Fibroblast of the aortic adventitia (primary cell): Measurements from ENCODE around the gene IER2. TPM values are rescaled to one million over a fixed set of nuclear protein-coding genes. Genes with fewer than 3 reads are reported as not detected.

Source experiments
- DNase-seq: peaks from one replicate; pipeline ENCODE4 v3.0.0-alpha.2; 2010; ENCODE audit warnings: low read depth
- H3K4me3 ChIP-seq: 2 replicates; pipeline ENCODE4 v1.5.1; 2011; ENCODE audit warnings: low read depth, mild to moderate bottlenecking, control low read depth, low read length, moderate library complexity
- CTCF ChIP-seq: IDR thresholded peaks from 2 replicates; pipeline ENCODE4 v1.5.1; 2011; ENCODE audit warnings: mild to moderate bottlenecking, low read length, control low read depth, inconsistent platforms; ENCODE audit not compliant: insufficient read depth
- total RNA-seq: library from RNA; depleted of rRNA; stranded (reverse); fragments of >200 nt; gene quantifications from 2 replicates; pipeline ENCODE4 v1.2.3, GENCODE V29; 2012; ENCODE audit warnings: low replicate concordance

Gene IER2
- total RNA-seq, 1 donor, result 20.3 TPM

- peak overlapping the region; percentile 89 for H3K4me3 ChIP-seq
- no peak for DNase-seq
- TF ChIP-seq CTCF, result no peak
Measured at GRCh38 chr19:13120031-13120430, 30.2 kb upstream of the IER2 start.

GRCh38 chr19:13120817-13121216, 29.4 kb upstream of the IER2 start:
- TF ChIP-seq CTCF, result no peak
- H3K4me3 ChIP-seq, result peak overlapping the region; percentile 50
- DNase-seq, result peak; percentile 71

GRCh38 chr19:13121551-13122274, 28.5 kb upstream of the IER2 start:
- no peak overlapping the region for H3K4me3 ChIP-seq
- DNase-seq, result no peak
- no peak for TF ChIP-seq CTCF

- H3K4me3 ChIP-seq, result no peak overlapping the region
- DNase-seq, result no peak
- TF ChIP-seq CTCF, result no peak
Measured at GRCh38 chr19:13122275-13122878, 27.8 kb upstream of the IER2 start.

GRCh38 chr19:13122980-13123957, 26.9 kb upstream of the IER2 start:
- no peak for DNase-seq
- TF ChIP-seq CTCF, result no peak
- no peak overlapping the region for H3K4me3 ChIP-seq

GRCh38 chr19:13127051-13127450, 23.2 kb upstream of the IER2 start:
- no peak for TF ChIP-seq CTCF
- H3K4me3 ChIP-seq, result no peak overlapping the region
- peak; percentile 51 for DNase-seq
